ENCODE results near the gene PCP2. TPM values are rescaled to one million over a fixed set of nuclear protein-coding genes. Genes with fewer than 3 reads are reported as not detected.

PCP2 gene
- total RNA-seq, 4 donors from 2014 or later = 4.1 to 14.2 TPM; not detected in 2

- no peaks in the 10 kb centered on the region for H3K36me3 ChIP-seq
- intact Hi-C loops (cut with DNase I; ENCODE audit: low total_unique reads) (no loop called here), in situ Hi-C loops (cut with MboI; ENCODE audit: low pct_ligation_motif_present in 1 of 4, low pct_unique_long_range_greater_than_20kb in 1 of 4, low sequenced_read_pairs in 3 of 4) (loop anchor here in 2 of 4 donors (25.0 kb wide), 2 partner anchors 143 to 307 kb away; no protein-coding TSS in a partner anchor)
- 79% methylated on average over 7 of the region's 9 CpGs; no CpG with 5 or more reads in 1 of the 2 donors for WGBS, 2 donors (ENCODE audit: low coverage in 1 of 2)
- no peaks in the 10 kb centered on the region for H3K9me3 ChIP-seq
- H3K27ac ChIP-seq = no peak within 1 kb of the TSS
- peaks cover 25% of the 10 kb centered on the region for H3K27me3 ChIP-seq
- no peak within 1 kb of the TSS for H3K4me3 ChIP-seq
- H3K4me1 ChIP-seq = no peaks in the 10 kb centered on the region
- no peak for TF ChIP-seq POLR2AphosphoS5 (IDR thresholded peaks at IDR 0.05)
- TF ChIP-seq CTCF (IDR thresholded peaks at IDR 0.05) = no peak
- no peak for TF ChIP-seq EP300 (IDR thresholded peaks at IDR 0.05; ENCODE audit: low read depth)
- TF ChIP-seq POLR2A (IDR thresholded peaks at IDR 0.05) = no peak
- no peak for DNase-seq
Observed at GRCh38 chr19:7668842-7669241, 35.3 kb upstream of the PCP2 start, which contains the start of gene RETN. Gene RETN (plus strand): TSS chr19:7669049. CDS start chr19:7669327, 278 bp downstream.

- no peaks in the 10 kb centered on the region for H3K9me3 ChIP-seq
- 40 to 48% methylated on average over 4 of the region's 4 CpGs for WGBS, 2 donors (ENCODE audit: low coverage in 1 of 2)
- no peaks in the 10 kb centered on the region for H3K4me1 ChIP-seq
- in situ Hi-C loops (cut with MboI; ENCODE audit: low pct_ligation_motif_present in 1 of 4, low pct_unique_long_range_greater_than_20kb in 1 of 4, low sequenced_read_pairs in 3 of 4) = loop anchor here in 2 of 4 donors (25.0 kb wide), 2 partner anchors 147 to 303 kb away; no protein-coding TSS in a partner anchor
- no peak for TF ChIP-seq CTCF (IDR thresholded peaks at IDR 0.05)
- no peak for TF ChIP-seq POLR2A (IDR thresholded peaks at IDR 0.05)
- no peak for TF ChIP-seq EP300 (IDR thresholded peaks at IDR 0.05; ENCODE audit: low read depth)
- TF ChIP-seq POLR2AphosphoS5 (IDR thresholded peaks at IDR 0.05) = no peak
- no peaks in the 10 kb centered on the region for H3K36me3 ChIP-seq
- H3K27ac ChIP-seq = no peak overlapping the region
- peaks cover 17% of the 10 kb centered on the region for H3K27me3 ChIP-seq
- DNase-seq = no peak
- no peak overlapping the region for H3K4me3 ChIP-seq
- intact Hi-C loops (cut with DNase I; ENCODE audit: low total_unique reads) = no loop called here
Observed at GRCh38 chr19:7665076-7665475, 31.6 kb upstream of the PCP2 start.

- Histone ChIP-seq H3K4me3 (no peak overlapping the region), H3K27me3 (peaks cover 5% of the 10 kb centered on the region), H3K9me3 (no peaks in the 10 kb centered on the region), H3K36me3 (no peaks in the 10 kb centered on the region), H3K27ac (no peak overlapping the region), H3K4me1 (no peaks in the 10 kb centered on the region)
- intact Hi-C loops (cut with DNase I; ENCODE audit: low total_unique reads) = no loop called here
- WGBS, 2 donors (ENCODE audit: low coverage in 1 of 2) = 70 to 80% methylated on average over 4 to 7 of the region's 7 CpGs
- no peak for DNase-seq
- TF ChIP-seq EP300 (IDR thresholded peaks at IDR 0.05; ENCODE audit: low read depth) (no peak), POLR2A (IDR thresholded peaks at IDR 0.05) (no peak), POLR2AphosphoS5 (IDR thresholded peaks at IDR 0.05) (no peak), CTCF (IDR thresholded peaks at IDR 0.05) (no peak)
- in situ Hi-C loops (cut with MboI; ENCODE audit: low pct_ligation_motif_present in 1 of 4, low pct_unique_long_range_greater_than_20kb in 1 of 4, low sequenced_read_pairs in 3 of 4) = loop anchor here in 2 of 4 donors (25.0 kb wide), 2 partner anchors 149 to 301 kb away; no protein-coding TSS in a partner anchor
Observed at GRCh38 chr19:7663706-7664105, 30.2 kb upstream of the PCP2 start.

GRCh38 chr19:7662657-7663056 is 29.1 kb upstream of the PCP2 start:
- no peak overlapping the region for H3K4me3 ChIP-seq
- 61% methylated on average over 14 of the region's 14 CpGs; no CpG with 5 or more reads in 1 of the 2 donors for WGBS, 2 donors (ENCODE audit: low coverage in 1 of 2)
- H3K9me3 ChIP-seq = no peaks in the 10 kb centered on the region
- H3K27ac ChIP-seq = no peak overlapping the region
- no peak for TF ChIP-seq CTCF (IDR thresholded peaks at IDR 0.05)
- H3K36me3 ChIP-seq = no peaks in the 10 kb centered on the region
- H3K4me1 ChIP-seq = no peaks in the 10 kb centered on the region
- in situ Hi-C loops (cut with MboI; ENCODE audit: low pct_ligation_motif_present in 1 of 4, low pct_unique_long_range_greater_than_20kb in 1 of 4, low sequenced_read_pairs in 3 of 4) (loop anchor here in 2 of 4 donors (25.0 kb wide), 2 partner anchors 150 to 300 kb away; no protein-coding TSS in a partner anchor), intact Hi-C loops (cut with DNase I; ENCODE audit: low total_unique reads) (no loop called here)
- DNase-seq = no peak
- H3K27me3 ChIP-seq = peaks cover 3% of the 10 kb centered on the region

Measured in transverse colon (tissue), 4 donors.